GM18951 (cell line): ENCODE measurements around the gene PRKCE.

Experiments
- POLR2A ChIP-seq: IDR thresholded peaks from 4 replicates; pipeline ENCODE4 v1.6.1; 2011; ENCODE audit warnings: mild to moderate bottlenecking; ENCODE audit not compliant: insufficient read length, insufficient read depth; ENCODE audit errors: extremely low read depth
- in situ Hi-C: fragments of 300-500 bp; cut with MboI; formaldehyde crosslinking; loops from one replicate; pipeline ENCODE4 v1.12.0; 2022; ENCODE audit warnings: low sequenced_read_pairs, mixed read lengths, inconsistent platforms; ENCODE audit not compliant: unreplicated experiment

The PRKCE gene

DNA sequence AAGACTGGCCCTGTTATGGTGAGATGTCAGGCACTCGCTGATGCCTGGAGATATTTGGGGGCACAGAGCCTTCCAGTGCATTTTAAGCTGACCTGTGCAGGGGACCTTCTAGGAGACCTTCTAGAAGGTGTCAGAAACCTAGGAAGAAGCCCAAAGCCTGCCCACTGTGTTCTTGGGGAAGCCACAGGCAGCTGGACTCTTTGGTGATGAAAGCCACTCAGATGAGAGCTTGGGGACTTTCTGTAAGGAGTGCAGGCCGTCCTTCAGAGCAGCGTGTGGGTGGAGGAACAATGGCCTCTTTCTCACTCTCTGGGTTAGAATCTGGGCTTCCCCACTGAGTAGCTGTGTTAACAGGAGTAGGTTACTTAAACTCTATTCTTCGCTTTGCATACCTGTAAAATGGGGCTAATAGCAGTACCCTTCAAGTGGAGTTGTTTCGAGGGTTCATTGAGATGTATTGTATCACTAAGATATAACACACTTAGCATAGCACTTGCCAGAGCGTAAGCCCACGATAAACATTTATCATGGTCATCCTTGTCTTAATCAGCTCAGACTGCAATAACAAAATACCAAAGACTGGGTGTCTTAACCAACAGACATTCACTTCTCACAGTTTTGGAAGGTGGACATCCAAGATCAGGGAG, 323.4 kb downstream of the PRKCE start:
- TF ChIP-seq POLR2A, result no peak
- in situ Hi-C loops, result no loop called here

GRCh38 chr2:45975752-45976517, 324.5 kb downstream of the PRKCE start:
- in situ Hi-C loops, result no loop called here
- TF ChIP-seq POLR2A, result no peak

- TF ChIP-seq POLR2A, result no peak
- in situ Hi-C loops, result no loop called here
These were observed 326.9 kb downstream of the PRKCE start for GRCh38 chr2:45978302-45978859.

DNA sequence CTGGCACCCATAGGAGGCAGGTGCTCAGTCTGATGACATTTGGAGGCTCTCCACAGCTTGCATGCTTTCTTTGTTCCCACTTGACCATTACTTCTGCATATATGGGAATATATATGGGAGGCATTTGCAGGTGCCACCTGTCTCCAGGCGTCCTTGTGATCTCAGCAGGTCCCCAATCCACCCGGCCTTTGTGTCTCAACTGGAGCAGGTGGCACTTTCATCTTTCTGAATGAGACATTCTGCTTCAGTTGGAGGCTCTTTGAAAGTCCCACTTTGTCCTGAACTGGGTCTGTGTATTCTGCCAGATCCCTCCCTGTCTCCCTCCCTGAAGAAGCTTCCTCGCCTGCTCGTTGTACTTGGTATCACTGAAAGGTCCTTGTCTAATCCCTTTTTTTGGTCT, 327.6 kb downstream of the PRKCE start:
- in situ Hi-C loops, result no loop called here

DNA sequence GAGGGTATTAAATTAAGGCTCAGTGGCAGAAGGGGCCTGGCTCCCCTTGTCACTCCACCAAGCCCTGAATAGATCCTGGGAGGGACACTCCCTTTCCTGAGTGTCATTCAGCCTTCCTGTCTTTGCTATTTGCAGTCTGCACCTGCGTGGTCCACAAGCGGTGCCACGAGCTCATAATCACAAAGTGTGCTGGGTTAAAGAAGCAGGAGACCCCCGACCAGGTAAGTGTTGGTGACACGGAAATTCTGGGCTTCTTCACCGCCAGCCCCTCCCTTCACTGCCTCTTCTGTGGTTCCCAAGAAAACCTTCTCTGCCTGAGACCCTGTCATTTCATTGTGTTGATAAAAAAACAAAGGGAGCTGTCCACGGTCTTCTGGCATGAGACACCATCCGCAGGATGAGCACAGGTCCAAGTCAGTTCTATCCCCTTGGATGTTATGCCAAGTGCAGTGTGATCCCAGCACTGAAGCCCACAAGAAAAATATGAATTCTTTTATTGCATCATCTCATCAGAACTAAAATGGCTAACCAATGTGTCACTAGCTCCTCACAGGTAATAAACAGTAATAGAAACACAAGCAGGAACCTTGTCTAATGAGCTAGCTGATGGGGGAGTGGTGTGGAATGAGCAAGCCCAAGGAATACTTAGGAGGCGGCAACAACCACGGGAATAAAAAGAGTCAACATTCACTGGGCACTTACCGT, 328.8 kb downstream of the PRKCE start:
- TF ChIP-seq POLR2A, result no peak
- in situ Hi-C loops, result no loop called here

More for the DNA sequence above, 327.6 kb downstream of the PRKCE start:
- TF ChIP-seq POLR2A, result no peak

GRCh38 chr2:45981384-45981930, 330.0 kb downstream of the PRKCE start:
- in situ Hi-C loops, result no loop called here
- no peak for TF ChIP-seq POLR2A

GRCh38 chr2:45982096-45982495, 330.6 kb downstream of the PRKCE start:
- no peak for TF ChIP-seq POLR2A
- in situ Hi-C loops, result no loop called here

- TF ChIP-seq POLR2A, result no peak
- in situ Hi-C loops, result no loop called here
These were observed 331.7 kb downstream of the PRKCE start for GRCh38 chr2:45983213-45983612.

GRCh38 chr2:45984366-45984765, 332.9 kb downstream of the PRKCE start:
- in situ Hi-C loops, result no loop called here
- TF ChIP-seq POLR2A, result no peak

DNA sequence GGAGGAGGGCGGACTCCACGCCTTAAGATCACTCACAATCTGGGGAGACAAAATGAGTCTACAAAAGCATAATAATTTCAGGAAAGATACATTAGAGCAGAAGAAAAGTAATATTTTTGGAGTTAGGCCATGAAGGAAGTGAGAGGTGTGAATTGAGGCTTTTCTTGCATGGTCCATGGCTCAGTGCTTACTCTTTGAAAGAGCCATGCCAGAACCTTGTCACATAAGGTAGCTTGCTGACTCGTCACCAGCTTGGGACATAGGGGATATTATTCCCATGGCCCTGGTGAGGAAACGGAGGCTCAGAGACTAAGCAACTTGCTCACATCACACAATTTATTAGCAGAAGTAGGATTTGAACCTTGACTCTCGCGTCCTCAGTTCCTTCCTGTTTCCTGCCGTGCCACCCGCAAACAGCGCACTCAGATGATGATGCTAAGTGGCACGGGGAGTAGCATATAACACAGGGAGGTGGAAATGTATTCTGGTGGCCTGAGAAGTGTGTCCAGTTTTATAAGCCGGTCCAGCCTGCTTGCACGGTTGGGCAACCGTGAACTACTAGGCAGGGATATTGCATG, 333.5 kb downstream of the PRKCE start:
- in situ Hi-C loops, result no loop called here

DNA sequence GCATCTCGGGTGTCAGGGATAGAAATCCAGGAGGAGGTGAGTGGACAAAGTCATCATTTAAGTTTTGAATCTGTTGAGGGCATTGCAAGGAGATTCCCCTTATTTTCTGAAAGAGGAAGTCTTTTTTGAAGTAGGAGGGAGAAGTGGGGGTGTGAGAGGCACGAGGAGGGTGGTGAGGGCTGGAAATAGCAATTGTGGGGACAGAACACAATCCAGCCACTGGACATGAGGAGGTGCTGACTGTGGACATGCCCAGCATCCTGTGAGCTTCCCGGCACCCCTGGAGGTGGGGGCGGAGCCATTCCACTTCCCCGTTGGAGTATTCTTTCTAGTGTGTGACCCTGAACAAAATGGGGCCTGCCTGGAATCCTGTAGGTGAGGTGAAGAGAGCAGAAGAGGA, 335.0 kb downstream of the PRKCE start:
- in situ Hi-C loops, result no loop called here
- no peak for TF ChIP-seq POLR2A

More for the DNA sequence above, 333.5 kb downstream of the PRKCE start:
- no peak for TF ChIP-seq POLR2A

- no peak for TF ChIP-seq POLR2A
- in situ Hi-C loops, result no loop called here
These were observed 336.4 kb downstream of the PRKCE start for GRCh38 chr2:45987856-45988255.

DNA sequence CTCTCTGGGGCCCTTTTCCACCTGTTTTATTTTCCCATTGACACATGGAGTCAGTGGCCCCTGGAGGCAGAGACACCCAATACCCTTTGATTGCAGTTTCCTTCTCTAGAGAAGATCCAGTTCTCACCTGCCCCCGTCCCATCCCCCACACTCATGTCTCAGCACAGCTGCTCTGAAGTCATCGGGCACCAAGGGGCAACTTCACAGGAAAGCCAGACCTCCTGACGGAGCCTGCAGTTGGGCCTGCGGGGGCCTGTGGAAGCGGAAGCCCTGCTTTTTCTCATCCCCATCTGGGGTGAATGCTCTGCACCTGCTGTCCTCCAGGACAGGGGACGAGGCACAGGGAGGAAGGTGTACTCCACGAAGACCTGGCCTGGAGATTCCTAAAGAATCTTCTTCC, 337.4 kb downstream of the PRKCE start:
- in situ Hi-C loops, result no loop called here
- no peak for TF ChIP-seq POLR2A
